NCI-H2171 treated with DMSO at 0.1 percent for 48 hours (cell line): Measurements from ENCODE around the gene WDR27.
"Not testable (repeated sequence)": the region's sequence is repeated elsewhere in the genome, so short reads cannot be mapped to it uniquely, and the experiment has no call there.

Experiments
- DNase-seq: peaks from one replicate; lab custom pipeline; 2025; lab: John Stamatoyannopoulos, UW

The WDR27 gene

GRCh38 chr6:169434554-169434953 lies 267.3 kb downstream of the WDR27 start:
- not testable (repeated sequence) for DNase-seq

- no peak for DNase-seq
Measured at GRCh38 chr6:169429001-169429400, 272.8 kb downstream of the WDR27 start.

GRCh38 chr6:169428532-169428931 lies 273.3 kb downstream of the WDR27 start:
- DNase-seq = no peak

GRCh38 chr6:169427856-169428255 lies 274.0 kb downstream of the WDR27 start:
- DNase-seq = no peak

GRCh38 chr6:169426611-169427010 lies 275.2 kb downstream of the WDR27 start:
- DNase-seq = no peak

GRCh38 chr6:169425628-169426370 lies 276.0 kb downstream of the WDR27 start:
- DNase-seq = no peak

GRCh38 chr6:169424821-169425240 lies 277.0 kb downstream of the WDR27 start:
- no peak for DNase-seq

GRCh38 chr6:169424149-169424804 lies 277.6 kb downstream of the WDR27 start:
- DNase-seq = no peak

- no peak for DNase-seq
Measured at GRCh38 chr6:169421586-169422264, 280.1 kb downstream of the WDR27 start.

- DNase-seq = peak; percentile 7
Measured at GRCh38 chr6:169420912-169421543, 280.8 kb downstream of the WDR27 start.

GRCh38 chr6:169417101-169417500 lies 284.7 kb downstream of the WDR27 start:
- no peak for DNase-seq

GRCh38 chr6:169416249-169416648 lies 285.6 kb downstream of the WDR27 start:
- DNase-seq = no peak

- DNase-seq = no peak
Measured at GRCh38 chr6:169415179-169415578, 286.6 kb downstream of the WDR27 start.

- DNase-seq = no peak
Measured at GRCh38 chr6:169411722-169412121, 290.1 kb downstream of the WDR27 start.

- no peak for DNase-seq
Measured at GRCh38 chr6:169411296-169411695, 290.5 kb downstream of the WDR27 start.

GRCh38 chr6:169409742-169410312 lies 292.0 kb downstream of the WDR27 start:
- DNase-seq = peak; percentile 0

GRCh38 chr6:169407325-169407724 lies 294.5 kb downstream of the WDR27 start:
- no peak for DNase-seq
